ENCODE data around the gene MORN5. TPM values are rescaled to one million over a fixed set of nuclear protein-coding genes. Genes with fewer than 3 reads are reported as not detected.
A peak's percentile ranks its signal among the peaks of the same experiment; 100 is the strongest.

Gene MORN5
- total and polyA plus RNA-seq, 2 donors (not counting 1 experiment from before 2014, with no cell fraction given), result 0.33 TPM; not detected in 1

- no peak overlapping the region for H3K27ac ChIP-seq (ENCODE audit: insufficient read depth, low read length)
- H3K27me3 ChIP-seq (ENCODE audit: control insufficient read depth, insufficient read depth, low read length), result peaks cover 5% of the 10 kb centered on the region
- no peak overlapping the region for H3K4me3 ChIP-seq (replicated peaks in 1 of 4; ENCODE audit: control extremely low read depth in 1 of 4, insufficient read depth in 1 of 4, low read depth in 3 of 4, low read length in 4 of 4)
- peaks cover 2% of the 10 kb centered on the region for H3K4me1 ChIP-seq (ENCODE audit: control insufficient read depth, extremely low read depth, insufficient read depth, low read length)
- no peaks in the 10 kb centered on the region for H3K9me3 ChIP-seq (ENCODE audit: control insufficient read depth, insufficient read depth, low read depth, low read length)
- no peaks in the 10 kb centered on the region for H4K20me1 ChIP-seq (ENCODE audit: control insufficient read depth, extremely low read depth, insufficient read depth, low read length)
- H2AFZ ChIP-seq (ENCODE audit: low read length), result no peak overlapping the region
- no peak overlapping the region for H3K4me2 ChIP-seq (ENCODE audit: extremely low read depth, insufficient read depth, low read length)
- H3K9ac ChIP-seq (ENCODE audit: insufficient read depth, low read length), result no peak overlapping the region
- TF ChIP-seq CTCF (conservative IDR thresholded peaks at IDR 0.05 in 1 of 2, IDR thresholded peaks at IDR 0.05 in 1 of 2; ENCODE audit: low read depth in 1 of 2, low read length in 2 of 2) (no peak), EZH2 (IDR thresholded peaks at IDR 0.05; ENCODE audit: low read length, missing control alignments) (no peak)
- H3K36me3 ChIP-seq (ENCODE audit: control insufficient read depth, insufficient read depth, low read length), result no peaks in the 10 kb centered on the region
- no peak for DNase-seq (ENCODE audit: low read depth in 2 of 2)
- H3K79me2 ChIP-seq (ENCODE audit: control insufficient read depth, insufficient read depth, low read length), result no peaks in the 10 kb centered on the region
Observed at GRCh38 chr9:122133984-122134535, 25.6 kb upstream of the MORN5 start.

GRCh38 chr9:122134822-122135528, 24.7 kb upstream of the MORN5 start:
- H3K36me3 ChIP-seq (ENCODE audit: control insufficient read depth, insufficient read depth, low read length), result no peaks in the 10 kb centered on the region
- H3K79me2 ChIP-seq (ENCODE audit: control insufficient read depth, insufficient read depth, low read length), result no peaks in the 10 kb centered on the region
- no peak overlapping the region for H2AFZ ChIP-seq (ENCODE audit: low read length)
- no peak overlapping the region for H3K27ac ChIP-seq (ENCODE audit: insufficient read depth, low read length)
- H4K20me1 ChIP-seq (ENCODE audit: control insufficient read depth, extremely low read depth, insufficient read depth, low read length), result no peaks in the 10 kb centered on the region
- DNase-seq (ENCODE audit: low read depth in 2 of 2), result peak in 1 of 2 donors; percentile 35
- peaks cover 2% of the 10 kb centered on the region for H3K4me1 ChIP-seq (ENCODE audit: control insufficient read depth, extremely low read depth, insufficient read depth, low read length)
- no peak overlapping the region for H3K9ac ChIP-seq (ENCODE audit: insufficient read depth, low read length)
- H3K9me3 ChIP-seq (ENCODE audit: control insufficient read depth, insufficient read depth, low read depth, low read length), result no peaks in the 10 kb centered on the region
- H3K27me3 ChIP-seq (ENCODE audit: control insufficient read depth, insufficient read depth, low read length), result peaks cover 5% of the 10 kb centered on the region
- TF ChIP-seq EZH2 (IDR thresholded peaks at IDR 0.05; ENCODE audit: low read length, missing control alignments), result no peak
- no peak for TF ChIP-seq CTCF (conservative IDR thresholded peaks at IDR 0.05 in 1 of 2, IDR thresholded peaks at IDR 0.05 in 1 of 2; ENCODE audit: low read depth in 1 of 2, low read length in 2 of 2)
- H3K4me3 ChIP-seq (replicated peaks in 1 of 4; ENCODE audit: control extremely low read depth in 1 of 4, insufficient read depth in 1 of 4, low read depth in 3 of 4, low read length in 4 of 4), result no peak overlapping the region
- H3K4me2 ChIP-seq (ENCODE audit: extremely low read depth, insufficient read depth, low read length), result peak overlapping the region; percentile 8

GRCh38 chr9:122135529-122135859, 24.2 kb upstream of the MORN5 start:
- TF ChIP-seq CTCF (conservative IDR thresholded peaks at IDR 0.05 in 1 of 2, IDR thresholded peaks at IDR 0.05 in 1 of 2; ENCODE audit: low read depth in 1 of 2, low read length in 2 of 2) (no peak), EZH2 (IDR thresholded peaks at IDR 0.05; ENCODE audit: low read length, missing control alignments) (no peak)
- H3K79me2 ChIP-seq (ENCODE audit: control insufficient read depth, insufficient read depth, low read length), result no peaks in the 10 kb centered on the region

More at GRCh38 chr9:122135529-122135859, 24.2 kb upstream of the MORN5 start:
- H3K9me3 ChIP-seq (ENCODE audit: control insufficient read depth, insufficient read depth, low read depth, low read length), result no peaks in the 10 kb centered on the region
- no peak for DNase-seq (ENCODE audit: low read depth in 2 of 2)
- no peak overlapping the region for H2AFZ ChIP-seq (ENCODE audit: low read length)
- H3K27me3 ChIP-seq (ENCODE audit: control insufficient read depth, insufficient read depth, low read length), result peaks cover 5% of the 10 kb centered on the region
- no peaks in the 10 kb centered on the region for H3K36me3 ChIP-seq (ENCODE audit: control insufficient read depth, insufficient read depth, low read length)
- H3K4me1 ChIP-seq (ENCODE audit: control insufficient read depth, extremely low read depth, insufficient read depth, low read length), result peaks cover 2% of the 10 kb centered on the region
- no peak overlapping the region for H3K27ac ChIP-seq (ENCODE audit: insufficient read depth, low read length)
- H3K9ac ChIP-seq (ENCODE audit: insufficient read depth, low read length), result no peak overlapping the region
- no peaks in the 10 kb centered on the region for H4K20me1 ChIP-seq (ENCODE audit: control insufficient read depth, extremely low read depth, insufficient read depth, low read length)
- H3K4me2 ChIP-seq (ENCODE audit: extremely low read depth, insufficient read depth, low read length), result no peak overlapping the region
- H3K4me3 ChIP-seq (replicated peaks in 1 of 4; ENCODE audit: control extremely low read depth in 1 of 4, insufficient read depth in 1 of 4, low read depth in 3 of 4, low read length in 4 of 4), result no peak overlapping the region

Data from fibroblast of lung (primary cell).